Measurements from ENCODE around the gene XYLT1.
A peak's percentile ranks its signal among the peaks of the same experiment; 100 is the strongest.

The XYLT1 gene

DNA sequence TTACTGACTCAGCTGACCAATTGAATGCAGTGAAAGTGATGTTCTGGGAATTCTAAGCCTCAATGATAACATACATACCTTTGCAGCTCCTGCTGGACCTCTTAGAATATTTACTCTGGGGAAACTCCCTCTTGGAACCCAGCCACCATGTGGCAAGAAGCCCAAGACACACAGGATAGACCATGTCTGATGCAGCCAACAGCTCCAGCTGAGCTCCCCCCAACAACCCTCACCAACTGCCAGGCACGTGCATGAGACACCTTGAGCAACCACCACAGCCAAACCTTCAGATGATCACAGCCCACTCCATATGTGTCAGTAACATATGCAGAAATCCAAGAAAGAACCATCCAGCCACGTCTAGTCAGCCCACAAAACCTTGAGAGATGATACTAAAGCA lies 53.0 kb downstream of the XYLT1 start:
- DNase-seq (ENCODE audit: low read depth): no peak
- H3K4me3 ChIP-seq (ENCODE audit: low read length): no peak overlapping the region
- TF ChIP-seq, protein P1, sequence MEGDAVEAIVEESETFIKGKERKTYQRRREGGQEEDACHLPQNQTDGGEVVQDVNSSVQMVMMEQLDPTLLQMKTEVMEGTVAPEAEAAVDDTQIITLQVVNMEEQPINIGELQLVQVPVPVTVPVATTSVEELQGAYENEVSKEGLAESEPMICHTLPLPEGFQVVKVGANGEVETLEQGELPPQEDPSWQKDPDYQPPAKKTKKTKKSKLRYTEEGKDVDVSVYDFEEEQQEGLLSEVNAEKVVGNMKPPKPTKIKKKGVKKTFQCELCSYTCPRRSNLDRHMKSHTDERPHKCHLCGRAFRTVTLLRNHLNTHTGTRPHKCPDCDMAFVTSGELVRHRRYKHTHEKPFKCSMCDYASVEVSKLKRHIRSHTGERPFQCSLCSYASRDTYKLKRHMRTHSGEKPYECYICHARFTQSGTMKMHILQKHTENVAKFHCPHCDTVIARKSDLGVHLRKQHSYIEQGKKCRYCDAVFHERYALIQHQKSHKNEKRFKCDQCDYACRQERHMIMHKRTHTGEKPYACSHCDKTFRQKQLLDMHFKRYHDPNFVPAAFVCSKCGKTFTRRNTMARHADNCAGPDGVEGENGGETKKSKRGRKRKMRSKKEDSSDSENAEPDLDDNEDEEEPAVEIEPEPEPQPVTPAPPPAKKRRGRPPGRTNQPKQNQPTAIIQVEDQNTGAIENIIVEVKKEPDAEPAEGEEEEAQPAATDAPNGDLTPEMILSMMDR (conservative IDR thresholded peaks at IDR 0.05; ENCODE audit: low read length): no peak

DNA sequence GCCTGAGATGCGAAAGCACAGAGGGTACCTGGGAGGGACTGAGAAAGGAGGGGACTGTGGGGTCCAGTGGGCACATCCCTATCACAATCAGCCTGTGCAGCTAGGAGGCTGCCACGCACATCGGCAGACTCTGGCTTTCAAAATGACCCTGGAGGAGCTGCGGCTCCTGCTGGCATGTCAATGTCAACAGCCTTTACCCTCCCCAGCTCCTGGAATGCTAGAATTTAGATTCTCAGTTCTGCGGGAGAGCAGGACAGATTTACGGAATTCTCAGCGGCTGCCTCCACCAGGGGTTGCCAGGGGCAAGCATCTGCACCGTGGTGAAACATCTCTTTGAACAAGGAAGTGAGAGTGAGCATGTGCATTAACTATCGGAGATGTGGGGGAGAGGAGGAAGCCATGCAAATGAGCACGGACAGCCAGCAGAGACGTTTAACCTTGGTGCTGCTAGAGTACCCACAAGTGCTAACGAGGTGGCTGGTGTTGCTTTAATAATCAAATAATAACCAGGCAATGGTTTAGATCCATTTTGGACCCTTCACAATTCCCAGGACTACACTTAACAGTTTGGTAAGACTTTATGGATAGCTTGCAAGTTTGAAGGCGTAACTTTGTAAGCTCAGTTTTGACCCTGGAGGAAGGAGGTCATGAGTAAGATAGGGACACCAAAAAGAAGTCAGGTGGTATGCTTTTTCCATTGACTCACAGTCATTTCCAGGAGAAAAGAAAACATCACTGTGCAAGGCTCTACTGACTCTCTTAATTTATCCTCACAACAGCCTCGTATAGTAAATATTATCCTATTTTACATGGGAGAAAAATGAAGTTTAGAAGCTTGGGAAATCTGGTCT lies 54.1 kb downstream of the XYLT1 start:
- DNase-seq (ENCODE audit: low read depth): peak; percentile 83
- TF ChIP-seq, protein P1 (conservative IDR thresholded peaks at IDR 0.05; ENCODE audit: low read length): peak; percentile 52
- peak overlapping the region; percentile 22 for H3K4me3 ChIP-seq (ENCODE audit: low read length)

DNA sequence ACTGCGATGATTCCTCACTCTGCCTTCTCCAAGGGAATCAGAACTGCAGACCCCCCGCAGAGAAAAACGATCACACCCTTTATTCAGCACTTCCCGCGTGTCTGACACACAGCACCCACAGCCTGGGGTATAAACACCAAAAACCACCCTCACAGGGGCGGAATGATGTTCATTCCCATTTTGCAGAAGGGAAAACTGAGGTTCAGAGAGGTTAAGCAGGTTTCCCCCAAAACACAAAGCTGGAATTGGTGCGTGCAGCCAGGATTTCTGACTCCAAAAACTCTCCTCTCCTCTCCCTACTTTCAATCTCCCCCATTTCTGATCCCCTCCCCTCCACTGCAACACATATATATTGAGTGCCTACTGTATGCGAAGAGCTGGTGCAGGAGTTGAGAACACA lies 55.8 kb downstream of the XYLT1 start:
- TF ChIP-seq, protein P1 (conservative IDR thresholded peaks at IDR 0.05; ENCODE audit: low read length): no peak
- H3K4me3 ChIP-seq (ENCODE audit: low read length): no peak overlapping the region
- no peak for DNase-seq (ENCODE audit: low read depth)

DNA sequence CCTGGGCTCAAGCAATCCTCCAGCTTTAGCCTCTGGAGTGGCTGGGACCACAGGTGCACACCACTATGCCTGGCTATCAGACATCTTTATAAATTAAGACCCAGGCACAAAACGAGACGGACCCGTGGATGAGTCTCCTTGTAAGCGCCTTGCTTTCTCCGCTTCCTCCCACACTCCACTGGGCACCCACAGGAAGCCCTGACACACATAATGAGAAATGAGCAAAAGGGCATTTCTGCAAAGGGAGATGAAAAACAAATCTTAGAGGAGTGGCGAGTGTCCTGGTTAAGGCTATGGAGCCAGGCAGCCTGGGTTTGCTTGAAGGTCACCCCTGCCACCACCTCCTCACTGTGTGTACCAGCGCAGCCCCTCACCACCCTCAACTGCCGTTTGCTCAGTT lies 56.3 kb downstream of the XYLT1 start:
- TF ChIP-seq, protein P1 (conservative IDR thresholded peaks at IDR 0.05; ENCODE audit: low read length): no peak
- H3K4me3 ChIP-seq (ENCODE audit: low read length): no peak overlapping the region
- no peak for DNase-seq (ENCODE audit: low read depth)

DNA sequence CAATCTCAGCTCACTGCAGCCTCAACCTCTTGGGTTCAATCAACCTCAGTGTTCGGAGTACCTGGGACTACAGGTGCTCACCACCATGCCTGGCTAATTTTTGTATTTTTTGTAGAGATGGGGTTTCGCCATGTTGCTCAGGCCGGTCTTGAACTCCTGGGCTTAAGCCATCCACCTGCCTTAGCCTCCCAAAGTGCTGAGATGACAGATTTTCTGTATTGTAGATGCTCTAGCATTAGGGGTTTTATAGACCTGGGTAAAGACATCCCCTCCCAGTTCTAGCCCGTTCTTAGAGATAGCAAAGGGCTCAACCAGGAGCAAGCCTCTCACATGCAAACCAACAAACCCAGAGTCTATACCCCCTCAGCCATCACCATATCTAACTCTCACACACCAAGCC lies 57.3 kb downstream of the XYLT1 start:
- H3K4me3 ChIP-seq (ENCODE audit: low read length): no peak overlapping the region
- no peak for DNase-seq (ENCODE audit: low read depth)
- TF ChIP-seq, protein P1 (conservative IDR thresholded peaks at IDR 0.05; ENCODE audit: low read length): no peak

DNA sequence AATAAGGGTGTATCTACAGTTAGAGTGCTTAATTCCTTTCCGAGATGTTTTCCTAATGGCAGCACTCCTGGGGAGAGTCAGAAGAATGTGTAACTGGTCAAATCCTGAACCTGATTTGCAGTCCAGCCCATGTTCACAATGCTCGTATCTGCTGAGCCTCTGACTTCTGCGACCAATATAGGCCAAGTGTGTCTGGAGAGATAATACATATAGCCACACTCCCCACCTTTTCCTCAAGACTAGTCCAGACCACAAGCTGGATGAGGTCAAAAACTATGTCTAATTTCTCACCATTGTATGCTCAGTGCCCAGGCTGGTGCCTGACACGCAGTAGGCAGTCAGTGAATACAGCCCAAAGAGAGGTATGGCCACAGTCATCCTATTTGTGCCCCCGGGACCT lies 58.0 kb downstream of the XYLT1 start:
- DNase-seq (ENCODE audit: low read depth): no peak
- TF ChIP-seq, protein P1 (conservative IDR thresholded peaks at IDR 0.05; ENCODE audit: low read length): no peak
- H3K4me3 ChIP-seq (ENCODE audit: low read length): no peak overlapping the region

DNA sequence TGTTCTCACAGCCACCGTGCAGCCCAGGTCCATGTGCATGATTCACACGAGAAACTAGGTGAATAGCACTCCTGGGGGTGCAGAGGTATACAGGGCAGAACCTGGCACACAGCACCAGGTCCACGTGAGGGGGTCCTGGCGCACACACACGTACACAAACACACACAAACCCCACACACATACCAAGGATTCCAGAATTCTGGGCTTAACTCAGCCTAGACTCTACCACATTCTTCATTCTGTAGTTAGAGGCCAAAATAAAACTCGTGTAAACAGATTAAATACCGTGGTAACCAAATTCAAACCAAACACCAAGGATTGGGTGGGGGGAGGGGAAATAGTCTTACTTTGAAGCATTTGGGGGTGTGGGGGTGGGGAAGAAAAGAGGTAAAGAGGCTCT lies 58.5 kb downstream of the XYLT1 start:
- H3K4me3 ChIP-seq (ENCODE audit: low read length): no peak overlapping the region
- TF ChIP-seq, protein P1 (conservative IDR thresholded peaks at IDR 0.05; ENCODE audit: low read length): no peak
- DNase-seq (ENCODE audit: low read depth): peak; percentile 90
